Measurements from ENCODE around the gene NCBP2. TPM values are rescaled to one million over a fixed set of nuclear protein-coding genes. Genes with fewer than 3 reads are reported as not detected.

Gene NCBP2
- total RNA-seq, 1 experiment from 2014 or later = 120 TPM

DNA sequence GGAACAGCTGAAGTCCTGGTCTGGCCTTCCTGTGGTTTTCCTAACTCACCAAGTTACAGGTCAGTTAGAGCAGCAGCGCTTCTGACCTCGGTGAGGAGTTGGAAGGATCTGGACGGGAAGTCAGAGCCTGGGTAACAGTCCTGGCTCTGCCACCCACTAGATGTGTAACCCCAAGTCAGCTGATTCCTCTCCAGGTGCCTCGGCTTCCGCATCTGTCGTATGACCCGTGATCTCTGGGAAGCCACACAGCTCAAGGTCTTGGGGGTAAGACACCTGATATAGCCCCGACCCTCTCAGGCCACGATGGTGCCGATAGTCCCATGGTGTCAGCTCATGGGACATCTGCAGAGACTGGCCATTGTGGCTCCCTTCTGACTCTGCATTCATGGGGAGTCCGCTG lies 34.6 kb upstream of the NCBP2 start:
- H3K9ac ChIP-seq (ENCODE audit: extremely low read depth, insufficient read length, low read length) = no peak overlapping the region
- DNase-seq = no peak
- no peak overlapping the region for H3K27ac Mint-ChIP-seq
- H3K56ac ChIP-seq (ENCODE audit: insufficient read length, low read depth, low read length) = no peak overlapping the region
- H2BK5ac ChIP-seq (ENCODE audit: insufficient read length, low read length) = no peak overlapping the region
- no peak overlapping the region for H2BK20ac ChIP-seq (ENCODE audit: low read depth, low read length, poor library complexity, severe bottlenecking)
- no peaks in the 10 kb centered on the region for H3K79me1 ChIP-seq (ENCODE audit: insufficient read depth, low read depth, low read length, poor library complexity, severe bottlenecking)
- H3K4me2 ChIP-seq (ENCODE audit: insufficient read depth, insufficient read length, low read length) = no peak overlapping the region
- peaks cover 0 to 4% (median 4%) of the 10 kb centered on the region in 3 experiments; a peak in 3 of 7 replicates for H3K36me3 Mint-ChIP-seq (ENCODE audit: insufficient read depth in 1 of 3, low read depth in 3 of 3)
- H4K91ac ChIP-seq (ENCODE audit: insufficient read length, low read depth, low read length) = no peak overlapping the region
- no peak overlapping the region for H4K8ac ChIP-seq (replicated peaks; ENCODE audit: insufficient read length, low read depth, low read length)
- H3K23ac ChIP-seq (ENCODE audit: insufficient read length, low read depth, low read length) = no peak overlapping the region
- peaks cover 3 to 8% of the 10 kb centered on the region in 2 experiments; a peak in 4 of 5 replicates for H3K9me3 Mint-ChIP-seq
- no CpG with 5 or more reads among the region's 11 CpGs for WGBS (ENCODE audit: extremely low coverage, insufficient read length, low lambda C conversion rate)
- no peaks in the 10 kb centered on the region for H3K27me3 ChIP-seq (ENCODE audit: insufficient read depth, low read length)
- no peak overlapping the region for H3K14ac ChIP-seq (ENCODE audit: insufficient read depth, low read length)
- no peak overlapping the region for H2AK5ac ChIP-seq (ENCODE audit: insufficient read length, low read length)
- no peaks in the 10 kb centered on the region for H3K23me2 ChIP-seq (ENCODE audit: insufficient read length, low read depth, low read length, poor library complexity, severe bottlenecking)
- H2BK15ac ChIP-seq (ENCODE audit: low read depth, low read length) = no peak overlapping the region
- no peak overlapping the region for H3T11ph ChIP-seq (ENCODE audit: low read length)
- H3K9me3 ChIP-seq (ENCODE audit: control insufficient read depth, low read depth, low read length) = no peaks in the 10 kb centered on the region
- no peak overlapping the region for H3K4ac ChIP-seq (ENCODE audit: low read depth, low read length)
- H3K18ac ChIP-seq (ENCODE audit: insufficient read length, low read depth, low read length) = no peak overlapping the region
- peaks cover 0 to 4% of the 10 kb centered on the region in 2 experiments; a peak in 2 of 4 replicates for H3K4me1 Mint-ChIP-seq
- peaks cover 33% of the 10 kb centered on the region for H3K27me3 Mint-ChIP-seq (ENCODE audit: low read depth)
- no peak overlapping the region for H2BK120ac ChIP-seq (ENCODE audit: low read depth, low read length, poor library complexity, severe bottlenecking)
- H2BK12ac ChIP-seq (ENCODE audit: insufficient read length, low read depth, low read length) = no peak overlapping the region
- H4K20me1 ChIP-seq (ENCODE audit: control insufficient read depth, insufficient read depth, insufficient read length) = no peaks in the 10 kb centered on the region
- H2AFZ ChIP-seq (ENCODE audit: low read length) = no peak overlapping the region
- no peaks in the 10 kb centered on the region; the same call in 1 of the 2 replicates for H3K4me1 ChIP-seq (ENCODE audit: insufficient read depth, low read length)
- TF ChIP-seq, protein P1, sequence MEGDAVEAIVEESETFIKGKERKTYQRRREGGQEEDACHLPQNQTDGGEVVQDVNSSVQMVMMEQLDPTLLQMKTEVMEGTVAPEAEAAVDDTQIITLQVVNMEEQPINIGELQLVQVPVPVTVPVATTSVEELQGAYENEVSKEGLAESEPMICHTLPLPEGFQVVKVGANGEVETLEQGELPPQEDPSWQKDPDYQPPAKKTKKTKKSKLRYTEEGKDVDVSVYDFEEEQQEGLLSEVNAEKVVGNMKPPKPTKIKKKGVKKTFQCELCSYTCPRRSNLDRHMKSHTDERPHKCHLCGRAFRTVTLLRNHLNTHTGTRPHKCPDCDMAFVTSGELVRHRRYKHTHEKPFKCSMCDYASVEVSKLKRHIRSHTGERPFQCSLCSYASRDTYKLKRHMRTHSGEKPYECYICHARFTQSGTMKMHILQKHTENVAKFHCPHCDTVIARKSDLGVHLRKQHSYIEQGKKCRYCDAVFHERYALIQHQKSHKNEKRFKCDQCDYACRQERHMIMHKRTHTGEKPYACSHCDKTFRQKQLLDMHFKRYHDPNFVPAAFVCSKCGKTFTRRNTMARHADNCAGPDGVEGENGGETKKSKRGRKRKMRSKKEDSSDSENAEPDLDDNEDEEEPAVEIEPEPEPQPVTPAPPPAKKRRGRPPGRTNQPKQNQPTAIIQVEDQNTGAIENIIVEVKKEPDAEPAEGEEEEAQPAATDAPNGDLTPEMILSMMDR (conservative IDR thresholded peaks at IDR 0.05) = no peak
- no peak overlapping the region for H3K4me3 Mint-ChIP-seq
- H3K27ac ChIP-seq (ENCODE audit: insufficient read length, low read depth, low read length) = no peak overlapping the region
- no peak overlapping the region for H4K5ac ChIP-seq (ENCODE audit: insufficient read length, low read depth, low read length)
- H3K79me2 ChIP-seq (ENCODE audit: insufficient read depth, low read length) = no peaks in the 10 kb centered on the region
